SK-N-SH (cell line): ENCODE data around the gene TSPAN14. TPM values are rescaled to one million over a fixed set of nuclear protein-coding genes. Genes with fewer than 3 reads are reported as not detected.

Experiments used
- CTCF ChIA-PET: fragments of 300-600, 350-600 bp; formaldehyde crosslinking; extraction: SDS; loops from one replicate; lab custom pipeline; 2021; lab: Yijun Ruan, JAX
- POLR2A ChIA-PET: fragments of 350-600 bp; sonication (Branson Sonifier 250); formaldehyde crosslinking; extraction: SDS; loops from one replicate; lab custom pipeline; 2020; ENCODE audit warnings: antibody characterized with exemption, inconsistent platforms; lab: Yijun Ruan, JAX
- DNase-seq: peaks from one replicate; pipeline ENCODE4 v3.0.0; 2012
- H2AFZ ChIP-seq: fragments of 200-600 bp; sonication (generic); 2 replicates; pipeline ENCODE4 v1.8.1; 2016; ENCODE audit warnings: antibody characterized with exemption, mild to moderate bottlenecking, low read depth
- H3F3A ChIP-seq: fragments of 200-600 bp; sonication (generic); replicated peaks from 2 replicates; pipeline ENCODE3; 2016; ENCODE audit warnings: antibody characterized with exemption, mild to moderate bottlenecking; ENCODE audit not compliant: insufficient read depth
- H3K27ac ChIP-seq, 2 experiments: fragments of 200-500 bp in 1 of 2; fragments of 200-600 bp in 1 of 2; sonication (Bioruptor generic) in 1 of 2; sonication (generic), shearing (Covaris generic) in 1 of 2; 2 replicates each; pipeline versions ENCODE4 v1.5.1 to v1.6.1; 2014 to 2016; ENCODE audit warnings: low read depth in 2 of 2, inconsistent platforms in 1 of 2, low read length in 1 of 2, mild to moderate bottlenecking in 1 of 2, mixed read lengths in 1 of 2
- H3K27me3 ChIP-seq: fragments of 200-600 bp; sonication (generic), shearing (Covaris generic); 2 replicates; pipeline ENCODE4 v1.6.1; 2016; ENCODE audit warnings: mixed run types; ENCODE audit not compliant: insufficient read depth
- H3K36me3 ChIP-seq, 2 experiments: fragments of 200-500 bp in 1 of 2; fragments of 200-600 bp in 1 of 2; sonication (Bioruptor generic) in 1 of 2; sonication (generic) in 1 of 2; replicated peaks in 1 of 2; 2 replicates each; pipeline versions ENCODE3 to v1.5.1; 2014 to 2016; ENCODE audit warnings: low read length in 1 of 2, mild to moderate bottlenecking in 1 of 2; ENCODE audit not compliant: insufficient read depth in 2 of 2, control insufficient read depth in 1 of 2
- H3K4me1 ChIP-seq, 2 experiments: fragments of 200-500 bp in 1 of 2; fragments of 200-600 bp in 1 of 2; sonication (Bioruptor generic) in 1 of 2; sonication (generic), shearing (Covaris generic) in 1 of 2; 2 replicates each; pipeline versions ENCODE4 v1.5.1 to v1.6.1; 2014 to 2016; ENCODE audit warnings: low read depth in 1 of 2, low read length in 1 of 2, mixed run types in 1 of 2; ENCODE audit not compliant: insufficient read depth in 2 of 2, control insufficient read depth in 1 of 2
- H3K4me2 ChIP-seq: fragments of 200-600 bp; sonication (generic), shearing (Covaris generic); 2 replicates; pipeline ENCODE4 v1.6.1; 2017; ENCODE audit warnings: mixed run types
- H3K4me3 ChIP-seq, 2 experiments: fragments of 200-500 bp in 1 of 2; fragments of 200-600 bp in 1 of 2; sonication (Bioruptor generic) in 1 of 2; sonication (generic), shearing (Covaris generic) in 1 of 2; 2 replicates each; pipeline versions ENCODE4 v1.5.1 to v1.8.1; 2014 to 2016; ENCODE audit warnings: low read depth in 2 of 2, inconsistent platforms in 1 of 2, low read length in 1 of 2, mild to moderate bottlenecking in 1 of 2, mixed read lengths in 1 of 2, moderate library complexity in 1 of 2
- H3K79me2 ChIP-seq: fragments of 200-600 bp; sonication (generic); 2 replicates; pipeline ENCODE4 v1.8.1; 2017; ENCODE audit warnings: mild to moderate bottlenecking; ENCODE audit not compliant: insufficient read depth
- H3K9ac ChIP-seq: fragments of 200-600 bp; sonication (generic); 2 replicates; pipeline ENCODE4 v1.6.1; 2017; ENCODE audit warnings: mixed run types
- H3K9me2 ChIP-seq: fragments of 200-600 bp; sonication (generic); 2 replicates; pipeline ENCODE4 v1.6.1; 2017; ENCODE audit warnings: mixed run types
- H3K9me3 ChIP-seq: fragments of 200-600 bp; sonication (generic); 2 replicates; pipeline ENCODE4 v1.6.1; 2017; ENCODE audit warnings: mixed run types, mild to moderate bottlenecking, moderate library complexity
- H4K20me1 ChIP-seq: fragments of 200-600 bp; sonication (generic); 2 replicates; pipeline ENCODE4 v1.6.1; 2017; ENCODE audit warnings: mild to moderate bottlenecking, mixed run types; ENCODE audit not compliant: insufficient read depth
- CHD2 ChIP-seq: fragments of 150-350 bp; IDR thresholded peaks from 2 replicates; pipeline ENCODE4 v1.6.1; 2018; ENCODE audit warnings: low read length; ENCODE audit not compliant: partially characterized antibody
- ELF1 ChIP-seq: IDR thresholded peaks from 2 replicates; pipeline ENCODE4 v1.4.0; 2012
- FOSL2 ChIP-seq: IDR thresholded peaks from 2 replicates; pipeline ENCODE4 v1.4.0; 2012; ENCODE audit warnings: low read depth, mild to moderate bottlenecking, moderate library complexity, borderline replicate concordance
- FOXJ3 ChIP-seq: sonication (generic); formaldehyde crosslinking; IDR thresholded peaks from 2 replicates; pipeline ENCODE4 v1.5.1; 2020; ENCODE audit warnings: mild to moderate bottlenecking, missing genetic modification reagents
- GABPA ChIP-seq: IDR thresholded peaks from 2 replicates; pipeline ENCODE4 v1.4.0; 2012; ENCODE audit warnings: low read depth, mild to moderate bottlenecking
- GATA2 ChIP-seq: sonication (generic); formaldehyde crosslinking; IDR thresholded peaks from 2 replicates; pipeline ENCODE4 v1.5.0; 2020; ENCODE audit warnings: mild to moderate bottlenecking, missing genetic modification reagents
- NRF1 ChIP-seq: IDR thresholded peaks from 2 replicates; pipeline ENCODE4 v1.6.1; 2012; ENCODE audit warnings: low read depth, mild to moderate bottlenecking, low read length
- RAD21 ChIP-seq: IDR thresholded peaks from 2 replicates; pipeline ENCODE4 v1.6.1; 2012; ENCODE audit warnings: mild to moderate bottlenecking, low read length
- RCOR1 ChIP-seq: fragments of 150-350 bp; IDR thresholded peaks from 2 replicates; pipeline ENCODE4 v1.6.1; 2017; ENCODE audit warnings: antibody characterized with exemption, low read length
- RFX5 ChIP-seq: IDR thresholded peaks from 2 replicates; pipeline ENCODE4 v1.6.1; 2012; ENCODE audit warnings: mild to moderate bottlenecking, improper control_type of control experiment, low read length
- SIN3A ChIP-seq: IDR thresholded peaks from 2 replicates; pipeline ENCODE4 v1.6.1; 2012; ENCODE audit warnings: low read depth, mild to moderate bottlenecking, low read length, moderate library complexity, borderline replicate concordance
- SMC3 ChIP-seq: IDR thresholded peaks from 2 replicates; pipeline ENCODE4 v1.6.1; 2012; ENCODE audit warnings: low read depth, low read length, improper control_type of control experiment
- TAF1 ChIP-seq: IDR thresholded peaks from 2 replicates; pipeline ENCODE4 v1.6.1; 2012; ENCODE audit warnings: low read depth, mild to moderate bottlenecking, low read length, moderate library complexity, borderline replicate concordance
- TCF12 ChIP-seq: IDR thresholded peaks from 2 replicates; pipeline ENCODE4 v1.4.0; 2012
- TEAD4 ChIP-seq: IDR thresholded peaks from 2 replicates; pipeline ENCODE4 v1.4.0; 2012; ENCODE audit warnings: mild to moderate bottlenecking, borderline replicate concordance; ENCODE audit not compliant: insufficient read depth
- YY1 ChIP-seq: IDR thresholded peaks from 2 replicates; pipeline ENCODE4 v1.4.0; 2012; ENCODE audit warnings: low read depth, mild to moderate bottlenecking
- WGBS: methylation state at CpG from one replicate; pipeline ENCODE4 v1.1.6; 2017; ENCODE audit warnings: low lambda C conversion rate; 5-methylcytosine and 5-hydroxymethylcytosine counted together
- polyA plus RNA-seq, 3 experiments: library from polyadenylated mRNA; depleted of rRNA; stranded (reverse); fragments of >200 nt; gene quantifications; 2 replicates each; pipeline ENCODE4 v1.2.3, GENCODE V29; 2012
- TF ChIP-seq, protein P1 (sequence below): fragments of 150-350 bp; IDR thresholded peaks from 2 replicates; pipeline ENCODE4 v1.6.1; 2016; ENCODE audit warnings: mild to moderate bottlenecking, low read depth, low read length
- TF ChIP-seq, protein P2 (sequence below): IDR thresholded peaks from 2 replicates; pipeline ENCODE4 v1.6.1; 2012; ENCODE audit warnings: mild to moderate bottlenecking, low read depth, low read length, moderate library complexity

The TSPAN14 gene
- polyA plus RNA-seq, 1 of the 3 experiments (the other 2 are of a cell fraction) = 78.1 TPM

DNA sequence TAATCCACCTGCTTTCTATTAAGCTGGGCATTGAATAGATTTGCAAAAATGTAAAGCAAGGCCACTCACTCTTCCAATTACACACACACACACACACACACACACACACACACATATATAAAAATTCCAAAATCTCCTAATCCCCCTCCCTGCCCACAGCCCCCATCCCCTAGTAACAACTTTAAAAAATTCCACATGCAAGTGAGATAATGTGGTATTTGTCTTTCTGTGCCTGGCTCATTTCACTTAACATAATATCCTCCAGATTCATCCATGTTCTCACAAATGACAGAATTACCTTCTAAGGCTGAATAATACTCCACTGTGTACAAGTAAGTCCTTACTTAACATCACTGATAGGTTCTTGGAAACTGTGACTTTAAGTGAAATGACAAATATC is 107.8 kb downstream of the TSPAN14 start:
- no peaks in the 10 kb centered on the region for H3K9me3 ChIP-seq
- POLR2A ChIA-PET = no interaction called here
- no peaks in the 10 kb centered on the region for H3K4me1 ChIP-seq
- H3K79me2 ChIP-seq = no peaks in the 10 kb centered on the region
- H3K4me3 ChIP-seq = no peak overlapping the region
- TF ChIP-seq GABPA = no peak
- TF ChIP-seq TCF12 = 0 out of 2 replicates have a peak, but pooled peaks have one; percentile 15
- TF ChIP-seq NRF1 = no peak
- no peak overlapping the region for H3K9ac ChIP-seq
- no peaks in the 10 kb centered on the region for H4K20me1 ChIP-seq
- no peaks in the 10 kb centered on the region for H3K9me2 ChIP-seq
- H3K27me3 ChIP-seq = no peaks in the 10 kb centered on the region
- no peak for DNase-seq
- H3K36me3 ChIP-seq = no peaks in the 10 kb centered on the region
- CTCF ChIA-PET = interaction anchor here (0.9 to 1.7 kb wide), 2 partner anchors 35 to 56 kb away, joined by 3 to 4 read pairs; no protein-coding TSS in a partner anchor
- H3K27ac ChIP-seq = peak overlapping the region in 1 of 2 experiments; percentile 30; a peak in 1 of 4 replicates
- H2AFZ ChIP-seq = no peak overlapping the region
- no peak overlapping the region for H3K4me2 ChIP-seq
- no peaks in the 10 kb centered on the region for H3F3A ChIP-seq

DNA sequence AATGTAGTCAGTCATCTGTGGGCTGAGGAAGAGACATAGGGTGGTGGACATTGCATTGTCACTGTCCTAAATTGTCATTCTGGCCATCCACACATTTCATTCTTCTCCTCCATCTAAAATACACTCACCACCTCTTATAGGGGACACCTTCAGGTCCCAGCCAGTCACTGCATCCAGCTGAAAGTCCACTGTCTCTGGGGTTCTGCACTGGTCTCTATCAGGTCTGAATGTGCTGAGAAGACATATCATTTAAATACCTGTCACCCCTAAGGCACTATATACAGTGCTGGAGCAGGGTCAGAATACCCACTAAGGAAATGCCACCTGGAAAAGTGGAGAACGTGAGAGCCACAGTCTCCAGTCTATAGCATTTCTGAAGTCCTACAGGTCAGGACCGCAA is 113.2 kb downstream of the TSPAN14 start:
- Histone ChIP-seq H3K27me3 (no peaks in the 10 kb centered on the region; the same call in 1 of the 2 replicates), H3K79me2 (no peaks in the 10 kb centered on the region), H3K9me3 (no peaks in the 10 kb centered on the region), H3K4me3 (no peak overlapping the region), H3K4me2 (no peak overlapping the region), H2AFZ (no peak overlapping the region), H3K4me1 (no peaks in the 10 kb centered on the region), H3F3A (no peaks in the 10 kb centered on the region), H4K20me1 (no peaks in the 10 kb centered on the region), H3K27ac (no peak overlapping the region), H3K9me2 (no peaks in the 10 kb centered on the region), H3K9ac (no peak overlapping the region), H3K36me3 (no peaks in the 10 kb centered on the region)
- DNase-seq = no peak
- CTCF ChIA-PET = no interaction called here
- POLR2A ChIA-PET = no interaction called here
- TF ChIP-seq RFX5 (no peak), YY1 (no peak), FOSL2 (no peak), RCOR1 (no peak), CHD2 (no peak), SIN3A (no peak), TEAD4 (no peak), SMC3 (no peak), ELF1 (no peak), GATA2 (CRISPR knock-in tag) (no peak), FOXJ3 (CRISPR knock-in tag) (no peak), TAF1 (no peak), RAD21 (no peak)
- TF ChIP-seq, protein P1, sequence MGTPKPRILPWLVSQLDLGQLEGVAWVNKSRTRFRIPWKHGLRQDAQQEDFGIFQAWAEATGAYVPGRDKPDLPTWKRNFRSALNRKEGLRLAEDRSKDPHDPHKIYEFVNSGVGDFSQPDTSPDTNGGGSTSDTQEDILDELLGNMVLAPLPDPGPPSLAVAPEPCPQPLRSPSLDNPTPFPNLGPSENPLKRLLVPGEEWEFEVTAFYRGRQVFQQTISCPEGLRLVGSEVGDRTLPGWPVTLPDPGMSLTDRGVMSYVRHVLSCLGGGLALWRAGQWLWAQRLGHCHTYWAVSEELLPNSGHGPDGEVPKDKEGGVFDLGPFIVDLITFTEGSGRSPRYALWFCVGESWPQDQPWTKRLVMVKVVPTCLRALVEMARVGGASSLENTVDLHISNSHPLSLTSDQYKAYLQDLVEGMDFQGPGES = no peak
- TF ChIP-seq, protein P2, sequence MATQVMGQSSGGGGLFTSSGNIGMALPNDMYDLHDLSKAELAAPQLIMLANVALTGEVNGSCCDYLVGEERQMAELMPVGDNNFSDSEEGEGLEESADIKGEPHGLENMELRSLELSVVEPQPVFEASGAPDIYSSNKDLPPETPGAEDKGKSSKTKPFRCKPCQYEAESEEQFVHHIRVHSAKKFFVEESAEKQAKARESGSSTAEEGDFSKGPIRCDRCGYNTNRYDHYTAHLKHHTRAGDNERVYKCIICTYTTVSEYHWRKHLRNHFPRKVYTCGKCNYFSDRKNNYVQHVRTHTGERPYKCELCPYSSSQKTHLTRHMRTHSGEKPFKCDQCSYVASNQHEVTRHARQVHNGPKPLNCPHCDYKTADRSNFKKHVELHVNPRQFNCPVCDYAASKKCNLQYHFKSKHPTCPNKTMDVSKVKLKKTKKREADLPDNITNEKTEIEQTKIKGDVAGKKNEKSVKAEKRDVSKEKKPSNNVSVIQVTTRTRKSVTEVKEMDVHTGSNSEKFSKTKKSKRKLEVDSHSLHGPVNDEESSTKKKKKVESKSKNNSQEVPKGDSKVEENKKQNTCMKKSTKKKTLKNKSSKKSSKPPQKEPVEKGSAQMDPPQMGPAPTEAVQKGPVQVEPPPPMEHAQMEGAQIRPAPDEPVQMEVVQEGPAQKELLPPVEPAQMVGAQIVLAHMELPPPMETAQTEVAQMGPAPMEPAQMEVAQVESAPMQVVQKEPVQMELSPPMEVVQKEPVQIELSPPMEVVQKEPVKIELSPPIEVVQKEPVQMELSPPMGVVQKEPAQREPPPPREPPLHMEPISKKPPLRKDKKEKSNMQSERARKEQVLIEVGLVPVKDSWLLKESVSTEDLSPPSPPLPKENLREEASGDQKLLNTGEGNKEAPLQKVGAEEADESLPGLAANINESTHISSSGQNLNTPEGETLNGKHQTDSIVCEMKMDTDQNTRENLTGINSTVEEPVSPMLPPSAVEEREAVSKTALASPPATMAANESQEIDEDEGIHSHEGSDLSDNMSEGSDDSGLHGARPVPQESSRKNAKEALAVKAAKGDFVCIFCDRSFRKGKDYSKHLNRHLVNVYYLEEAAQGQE = no peak
- WGBS = 42% methylated on average over 2 of the region's 2 CpGs
